ENCODE results near the gene PTRH1.

PTRH1 gene

GRCh38 chr9:127693143-127693542, 22.3 kb downstream of the PTRH1 start:
- DNase-seq, result no peak

GRCh38 chr9:127692071-127692470, 23.4 kb downstream of the PTRH1 start:
- no peak for DNase-seq

GRCh38 chr9:127690735-127691134, 24.7 kb downstream of the PTRH1 start:
- DNase-seq, result no peak

DNA sequence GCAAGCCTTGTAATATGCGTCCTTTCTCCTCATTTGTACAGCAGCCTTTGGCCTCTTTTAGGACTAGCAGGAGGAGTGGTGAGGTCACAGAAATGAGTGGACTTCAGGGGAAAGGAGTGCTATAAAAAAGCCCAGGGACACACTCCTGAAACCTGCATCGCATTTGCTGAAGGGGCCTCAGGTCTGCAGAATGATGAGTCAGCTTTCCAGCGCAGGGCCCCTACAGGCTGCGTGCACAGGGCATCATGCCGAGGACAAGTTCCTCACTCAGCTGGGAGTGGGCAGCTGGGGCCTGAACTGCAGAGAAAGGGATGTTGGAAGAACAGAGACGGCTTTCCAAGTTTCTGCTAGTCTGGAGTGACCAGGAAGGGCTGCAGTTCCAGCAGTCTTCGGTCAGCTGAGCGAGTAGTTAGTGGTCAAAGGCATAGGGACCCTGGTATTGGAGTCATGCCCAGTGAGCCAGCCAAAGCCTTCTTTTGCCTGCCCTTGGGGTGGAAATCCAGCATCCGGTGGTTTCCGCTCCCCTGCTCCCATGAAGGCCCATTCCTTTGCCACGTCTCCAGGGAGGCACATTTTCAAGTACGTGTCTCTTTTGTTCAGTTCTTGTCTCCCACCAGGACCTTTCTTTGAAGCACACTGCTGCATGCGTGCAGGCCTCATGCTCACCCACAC, 26.0 kb downstream of the PTRH1 start:
- DNase-seq, result no peak

DNA sequence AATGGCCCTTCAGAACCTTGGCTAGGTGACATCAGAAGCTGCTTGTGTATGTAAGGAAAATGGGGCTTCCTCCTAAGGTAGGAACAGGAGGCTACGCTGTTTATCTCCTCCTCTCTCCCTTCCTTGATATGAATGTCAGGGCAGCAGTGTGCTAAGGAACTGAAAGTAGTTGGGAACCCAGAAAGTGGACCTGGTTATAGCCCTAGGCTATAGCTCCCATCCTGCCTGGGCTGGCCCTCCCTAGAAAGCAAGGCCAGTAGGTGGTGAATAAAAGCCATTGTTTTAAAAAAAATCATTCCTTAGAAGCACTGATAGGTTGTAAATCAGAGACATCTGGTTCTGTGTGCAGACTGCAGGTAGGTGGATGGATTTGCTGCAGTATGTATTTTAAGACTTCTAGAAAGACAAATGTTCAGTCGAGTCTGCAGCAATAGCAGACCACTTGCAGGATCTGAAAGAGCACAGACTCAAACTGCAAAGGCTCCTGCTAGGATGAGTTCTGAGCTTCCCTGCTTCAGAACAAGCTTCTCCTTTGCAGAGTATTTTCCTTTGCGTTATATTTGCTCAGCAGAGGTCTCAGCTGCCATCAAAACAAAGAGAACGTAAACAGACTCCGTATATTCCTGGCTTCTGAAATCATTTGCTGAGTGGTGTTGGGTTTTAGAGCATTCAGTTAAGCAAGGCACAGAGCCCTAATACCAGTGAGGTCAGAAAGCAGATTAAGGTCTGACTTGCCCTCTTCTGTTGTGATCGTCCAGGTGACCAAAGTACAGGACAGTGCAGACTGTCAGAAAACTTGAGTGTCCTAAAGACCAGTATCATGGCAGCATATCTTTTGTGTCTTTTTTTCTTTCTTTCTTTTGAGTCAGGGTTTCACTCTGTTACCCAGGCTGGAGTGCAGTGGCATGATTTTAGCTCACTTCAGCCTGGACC, 28.7 kb downstream of the PTRH1 start:
- no peak for DNase-seq

GRCh38 chr9:127684576-127684975, 30.9 kb downstream of the PTRH1 start:
- DNase-seq, result no peak

DNA sequence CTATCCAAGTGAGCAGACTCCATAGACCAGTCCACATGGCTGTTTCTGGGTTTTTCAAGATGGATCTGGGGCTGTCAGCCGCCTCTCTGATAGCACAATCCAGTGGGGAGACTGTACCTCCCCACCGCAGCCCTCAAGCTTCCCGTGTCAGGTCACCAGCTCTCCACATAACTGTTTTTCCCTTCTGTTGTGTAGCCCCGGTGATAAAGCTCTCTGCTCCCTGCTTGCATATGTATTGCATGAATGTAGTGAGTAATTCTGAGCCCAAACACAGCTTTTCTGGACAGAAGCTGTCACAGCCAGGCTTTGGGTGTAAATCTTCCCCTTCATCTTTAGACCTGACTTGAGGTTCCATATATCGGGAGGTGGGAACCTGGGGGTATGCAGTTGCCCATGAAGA, 31.7 kb downstream of the PTRH1 start:
- DNase-seq, result no peak

DNA sequence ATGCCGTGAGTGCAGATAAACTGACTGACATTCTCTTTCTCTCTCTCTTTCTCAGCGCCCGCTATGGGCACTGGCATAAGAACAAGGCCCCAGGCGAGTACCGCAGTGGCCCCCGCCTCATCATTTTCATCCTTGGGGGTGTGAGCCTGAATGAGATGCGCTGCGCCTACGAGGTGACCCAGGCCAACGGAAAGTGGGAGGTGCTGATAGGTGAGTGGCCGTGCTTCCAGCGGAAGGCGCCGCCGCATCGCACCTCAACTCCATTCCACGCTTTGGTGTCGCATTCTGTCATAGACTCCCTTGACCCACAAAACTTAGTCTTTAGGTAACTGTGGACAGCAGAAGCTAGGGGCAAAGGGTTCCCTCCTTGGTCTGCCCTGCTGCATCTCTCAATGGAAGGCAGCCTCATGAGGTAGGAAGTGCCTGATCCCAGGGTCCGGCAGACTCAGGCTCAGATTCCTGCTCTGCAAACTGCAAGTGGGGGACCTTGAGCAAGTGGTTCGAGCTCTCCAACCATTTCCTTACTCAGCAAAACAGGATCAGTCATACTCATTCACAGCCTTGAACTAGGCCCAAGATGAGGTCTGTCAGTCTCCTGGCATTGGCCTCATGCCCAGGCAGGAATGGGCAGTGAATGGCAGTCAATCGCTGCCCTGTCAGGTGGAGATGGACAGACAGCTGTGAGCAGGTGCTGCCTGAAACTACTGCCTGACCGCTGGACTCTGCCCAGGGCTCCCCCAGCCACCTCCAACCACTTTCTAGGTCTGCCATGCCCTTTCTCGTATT, 32.9 kb downstream of the PTRH1 start:
- DNase-seq, result no peak

DNA sequence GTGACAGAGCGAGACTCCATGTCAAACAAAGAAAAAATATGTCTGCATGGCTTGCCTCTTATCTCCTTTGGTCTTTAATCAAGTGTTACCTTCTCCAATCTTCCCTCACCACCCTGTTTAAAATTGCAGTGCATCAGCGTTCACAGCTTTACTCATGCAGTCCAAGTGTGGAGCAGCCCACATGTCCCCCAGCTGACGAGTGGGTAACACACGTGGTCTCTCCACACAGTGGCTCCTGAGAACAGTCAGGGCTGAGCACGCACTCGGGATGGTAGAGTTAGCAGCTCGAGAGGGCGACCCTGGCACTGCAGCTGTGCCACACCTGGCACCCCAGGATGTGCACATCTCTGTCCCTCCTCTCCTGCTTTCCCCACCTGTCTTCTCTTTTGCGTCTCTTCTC, 34.6 kb downstream of the PTRH1 start:
- DNase-seq, result no peak

DNA sequence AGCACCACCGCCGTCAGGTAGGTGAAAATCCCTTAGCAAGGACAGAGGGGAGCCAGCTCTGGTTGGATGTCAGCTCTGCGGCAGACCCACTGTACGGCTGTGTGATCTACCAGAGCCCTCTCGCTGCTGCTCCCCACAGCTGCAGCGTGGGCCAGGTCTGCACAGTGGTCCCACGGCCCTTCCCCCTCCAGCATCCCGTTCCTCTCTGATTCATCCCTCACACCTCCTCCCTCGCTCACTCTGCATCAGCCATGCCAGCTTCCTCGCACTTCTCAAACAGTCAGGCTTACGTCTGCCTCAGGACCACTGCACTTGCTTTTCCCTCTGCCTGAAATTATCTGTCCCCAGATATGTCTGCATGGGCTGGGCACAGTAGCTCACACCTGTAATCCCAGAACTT, 35.2 kb downstream of the PTRH1 start:
- no peak for DNase-seq

- no peak for DNase-seq
Measured at GRCh38 chr9:127679506-127679905, 36.0 kb downstream of the PTRH1 start.

- DNase-seq, result no peak
Measured at GRCh38 chr9:127676638-127677037, 38.8 kb downstream of the PTRH1 start.

DNA sequence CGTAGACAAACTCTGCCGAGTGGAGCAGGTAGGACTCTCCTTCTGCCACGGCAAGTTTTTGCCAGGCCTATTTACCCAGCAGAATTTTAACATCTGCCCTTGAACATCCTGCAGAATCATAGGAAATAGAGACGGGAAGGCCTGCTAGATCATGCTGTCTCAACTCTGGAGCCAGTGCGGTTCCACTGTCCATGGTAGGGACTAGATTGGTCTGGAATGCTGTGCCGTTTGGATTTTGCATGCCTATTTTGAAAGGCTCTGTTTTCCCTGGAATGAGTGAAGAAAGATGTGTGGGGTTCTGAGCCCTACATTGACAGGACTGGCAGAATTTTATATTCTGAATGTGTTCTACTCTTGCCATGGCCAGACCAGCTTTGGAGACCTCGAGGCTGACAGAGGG, 42.2 kb downstream of the PTRH1 start:
- no peak for DNase-seq

DNA sequence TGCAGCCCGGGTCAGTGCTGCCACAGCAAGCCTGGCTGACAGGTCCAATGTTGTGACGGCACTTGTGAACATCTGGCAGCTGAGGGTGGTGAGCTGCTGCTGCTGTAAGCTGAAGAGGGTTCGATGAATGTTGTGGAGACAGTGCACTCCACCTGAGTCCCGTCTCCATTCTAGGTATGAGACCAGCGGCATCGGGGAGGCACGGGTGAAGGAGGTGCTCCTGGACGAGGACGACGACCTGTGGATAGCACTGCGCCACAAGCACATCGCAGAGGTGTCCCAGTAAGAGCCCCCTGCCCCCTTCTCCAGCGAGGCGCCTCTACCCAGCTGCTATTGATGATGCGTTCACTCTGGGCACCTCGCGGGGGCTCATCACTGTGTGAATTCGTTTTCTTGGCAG, 47.6 kb downstream of the PTRH1 start:
- DNase-seq, result no peak

- no peak for DNase-seq
Measured at GRCh38 chr9:127667127-127667844, 48.2 kb downstream of the PTRH1 start.

DNA sequence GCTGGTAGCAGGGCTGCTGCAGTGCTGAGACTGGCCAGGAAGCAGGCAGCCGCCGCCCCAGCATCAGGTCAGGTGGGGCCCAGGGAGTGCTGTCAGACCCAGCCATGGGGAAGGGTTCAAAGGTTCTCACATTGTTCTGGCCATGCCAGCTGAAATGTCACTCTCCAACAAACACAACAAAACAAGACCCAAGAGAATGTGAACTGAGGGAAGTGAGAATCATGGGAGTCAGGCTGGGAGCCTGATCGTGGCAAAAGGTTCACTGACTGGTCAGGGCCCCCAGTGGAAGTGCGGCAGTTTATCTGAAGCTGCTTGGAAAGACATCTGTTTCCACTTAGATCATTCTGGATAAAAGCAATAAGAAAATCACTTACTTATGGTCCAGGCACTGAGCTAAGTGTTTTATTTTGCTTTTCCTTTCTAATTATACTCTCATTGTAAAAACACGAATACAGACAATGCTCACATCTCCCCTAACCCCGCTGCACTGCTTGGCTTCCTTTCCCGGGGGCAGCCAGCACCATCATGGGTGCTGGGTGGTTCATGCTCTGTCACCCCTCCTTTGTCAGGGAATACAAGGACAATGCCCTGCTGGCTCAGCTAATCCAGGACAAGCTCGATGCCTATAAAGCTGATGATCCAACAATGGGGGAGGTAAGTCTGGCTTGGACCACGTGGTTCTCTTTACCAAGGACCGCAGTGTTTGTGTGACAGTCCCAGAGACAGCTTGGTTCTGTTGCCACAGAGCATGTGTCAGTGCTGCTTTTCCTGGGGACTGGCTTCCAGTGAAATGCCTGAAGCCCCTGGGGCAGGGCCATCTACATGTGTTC, 50.6 kb downstream of the PTRH1 start:
- no peak for DNase-seq

DNA sequence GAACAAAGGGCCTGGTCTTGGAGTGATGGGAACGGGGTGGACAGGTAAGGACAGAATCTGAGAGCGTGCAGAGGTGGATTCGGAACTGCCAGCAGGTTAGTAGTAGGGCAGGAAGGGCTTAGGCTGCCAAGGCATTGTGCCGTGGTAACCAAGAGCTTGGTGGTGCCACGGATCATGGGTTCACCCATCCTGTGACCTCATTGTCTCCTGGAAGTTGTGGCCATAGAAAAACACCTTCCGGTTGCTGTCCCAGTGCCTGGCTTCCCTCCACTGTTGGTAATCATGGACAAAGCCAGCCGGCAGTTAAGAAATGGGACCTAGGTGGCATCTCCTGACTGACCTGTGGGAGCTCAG, 51.2 kb downstream of the PTRH1 start:
- DNase-seq, result no peak
